Transverse colon (tissue), 4 donors: Measurements from ENCODE around the gene WWOX.

Source experiments
- CTCF ChIP-seq, 5 experiments: fragments of 200-600 bp in 3 of 5; fragments of 450-650 bp in 2 of 5; sonication (generic) in 3 of 5; IDR thresholded peaks; 1 replicate in 2 of 5; 2 replicates in 3 of 5; pipeline ENCODE4 v1.5.1; 2016 to 2017; ENCODE audit warnings: antibody characterized with exemption in 5 of 5, inconsistent platforms in 3 of 5, mild to moderate bottlenecking in 2 of 5, moderate library complexity in 1 of 5
- POLR2AphosphoS5 ChIP-seq, 3 donors: sonication (generic); formaldehyde crosslinking; IDR thresholded peaks; one replicate each; pipeline ENCODE4 v1.6.1; 2016; ENCODE audit warnings: antibody characterized with exemption in 3 of 3

DNA sequence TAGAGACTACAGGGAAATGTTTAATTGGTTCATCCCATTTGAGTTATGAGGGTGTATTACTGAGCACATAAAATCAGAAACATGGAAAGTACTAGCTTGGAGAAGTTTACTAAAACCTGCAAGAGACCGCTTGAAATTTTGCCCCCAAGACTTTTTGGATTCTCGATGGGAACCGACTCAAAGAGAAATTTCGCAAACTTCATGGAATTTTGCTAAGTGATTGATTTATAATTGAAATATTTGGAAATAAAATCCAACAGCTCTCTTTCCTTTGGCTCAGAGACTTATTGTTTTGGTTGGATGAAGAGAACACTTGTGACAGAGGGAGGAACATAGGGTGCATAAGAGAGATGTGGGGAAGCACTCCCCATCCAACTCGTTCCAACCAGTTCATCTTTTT lies 574.4 kb downstream of the WWOX start:
- TF ChIP-seq CTCF (IDR thresholded peaks at IDR 0.05) (no peak), POLR2AphosphoS5 (IDR thresholded peaks at IDR 0.05) (peak in 1 of 3 donors; percentile 30)
